ENCODE results near the gene HOXC11.

GRCh38 chr12:54008260-54008552 lies 35.3 kb downstream of the HOXC11 start:
- TF ChIP-seq POLR2A (IDR thresholded peaks at IDR 0.05; ENCODE audit: low read length) (no peak), GATA1 (IDR thresholded peaks at IDR 0.05; ENCODE audit: low read depth, low read length) (no peak)

Data from erythroblast (primary cell).